Trophoblast cell (in vitro differentiated cells and primary cell): Measurements from ENCODE around the gene ANO8.

Source experiments
- DNase-seq, 2 donors: peaks; one replicate each; pipeline ENCODE4 v3.0.0-alpha.2; 2016
- H2AFZ ChIP-seq: 2 replicates; pipeline ENCODE4 v1.6.1; 2013; ENCODE audit warnings: low read length, moderate library complexity, mild to moderate bottlenecking; ENCODE audit not compliant: insufficient read depth, poor library complexity
- H2AK5ac ChIP-seq: 2 replicates; pipeline ENCODE4 v1.6.1; 2013; ENCODE audit warnings: mild to moderate bottlenecking, low read length
- H2BK120ac ChIP-seq: 2 replicates; pipeline ENCODE4 v1.6.1; 2013; ENCODE audit warnings: low read length, mild to moderate bottlenecking, moderate library complexity; ENCODE audit not compliant: insufficient read depth, poor library complexity
- H2BK12ac ChIP-seq: 2 replicates; pipeline ENCODE4 v1.6.1; 2013; ENCODE audit warnings: mild to moderate bottlenecking, low read length, moderate library complexity
- H2BK5ac ChIP-seq: 2 replicates; pipeline ENCODE4 v1.6.1; 2013; ENCODE audit warnings: low read length, low read depth, moderate library complexity, mild to moderate bottlenecking; ENCODE audit not compliant: poor library complexity
- H3K14ac ChIP-seq: 2 replicates; pipeline ENCODE4 v1.6.1; 2013; ENCODE audit warnings: mild to moderate bottlenecking, low read length
- H3K18ac ChIP-seq: 2 replicates; pipeline ENCODE4 v1.6.1; 2013; ENCODE audit warnings: mild to moderate bottlenecking, low read length
- H3K23ac ChIP-seq: 2 replicates; pipeline ENCODE4 v1.6.1; 2013; ENCODE audit warnings: low read length
- H3K27ac ChIP-seq: 2 replicates; pipeline ENCODE4 v1.5.1; 2013; ENCODE audit warnings: low read depth, mild to moderate bottlenecking, inconsistent platforms, low read length, moderate library complexity
- H3K27me3 ChIP-seq: 2 replicates; pipeline ENCODE4 v1.6.1; 2013; ENCODE audit warnings: inconsistent platforms, mild to moderate bottlenecking, low read length, moderate library complexity; ENCODE audit not compliant: insufficient read depth
- H3K36me3 ChIP-seq, 2 experiments: 1 replicate in 1 of 2; 2 replicates in 1 of 2; pipeline ENCODE4 v1.6.1; 2013; ENCODE audit warnings: low read length in 2 of 2, mild to moderate bottlenecking in 2 of 2, moderate library complexity in 1 of 2; ENCODE audit not compliant: insufficient read depth in 2 of 2, control insufficient read depth in 1 of 2
- H3K4ac ChIP-seq: 2 replicates; pipeline ENCODE4 v1.6.1; 2013; ENCODE audit warnings: low read depth, mild to moderate bottlenecking, low read length, moderate library complexity
- H3K4me1 ChIP-seq, 2 experiments: 1 replicate in 1 of 2; 2 replicates in 1 of 2; pipeline ENCODE4 v1.6.1; 2013; ENCODE audit warnings: low read length in 2 of 2, mild to moderate bottlenecking in 2 of 2, moderate library complexity in 1 of 2; ENCODE audit not compliant: insufficient read depth in 2 of 2, control insufficient read depth in 1 of 2
- H3K4me2 ChIP-seq: 2 replicates; pipeline ENCODE4 v1.6.1; 2013; ENCODE audit warnings: inconsistent platforms, mild to moderate bottlenecking, low read length, moderate library complexity
- H3K4me3 ChIP-seq: 2 replicates; pipeline ENCODE4 v1.5.1; 2013; ENCODE audit warnings: mild to moderate bottlenecking, low read depth, low read length, inconsistent platforms
- H3K79me1 ChIP-seq: one replicate; pipeline ENCODE4 v1.6.1; 2013; ENCODE audit warnings: low read length
- H3K79me2 ChIP-seq: 2 replicates; pipeline ENCODE4 v1.6.1; 2013; ENCODE audit warnings: low read length, mild to moderate bottlenecking; ENCODE audit not compliant: control insufficient read depth, insufficient read depth, poor library complexity
- H3K9ac ChIP-seq: 2 replicates; pipeline ENCODE4 v1.6.1; 2013; ENCODE audit warnings: mild to moderate bottlenecking, low read length
- H3K9me3 ChIP-seq: 2 replicates; pipeline ENCODE4 v1.6.1; 2013; ENCODE audit warnings: low read depth, mild to moderate bottlenecking, control low read depth, inconsistent platforms, low read length; ENCODE audit not compliant: insufficient read depth
- H4K12ac ChIP-seq: 2 replicates; pipeline ENCODE4 v1.6.1; 2013; ENCODE audit warnings: low read depth, mild to moderate bottlenecking, low read length, moderate library complexity
- H4K8ac ChIP-seq: 2 replicates; pipeline ENCODE4 v1.6.1; 2013; ENCODE audit warnings: low read depth, mild to moderate bottlenecking, low read length, moderate library complexity
- H4K91ac ChIP-seq: one replicate; pipeline ENCODE4 v1.6.1; 2013; ENCODE audit warnings: low read depth, mild to moderate bottlenecking, low read length, moderate library complexity
- WGBS: extraction: QIAGEN DNeasy Blood & Tissue Kit; methylation state at CpG from one replicate; pipeline ENCODE4 v1.1.7; 2013; ENCODE audit warnings: missing lambda C conversion rate; ENCODE audit not compliant: insufficient read length, insufficient coverage; ENCODE audit errors: extremely low coverage; 5-methylcytosine and 5-hydroxymethylcytosine counted together

ANO8 gene

DNA sequence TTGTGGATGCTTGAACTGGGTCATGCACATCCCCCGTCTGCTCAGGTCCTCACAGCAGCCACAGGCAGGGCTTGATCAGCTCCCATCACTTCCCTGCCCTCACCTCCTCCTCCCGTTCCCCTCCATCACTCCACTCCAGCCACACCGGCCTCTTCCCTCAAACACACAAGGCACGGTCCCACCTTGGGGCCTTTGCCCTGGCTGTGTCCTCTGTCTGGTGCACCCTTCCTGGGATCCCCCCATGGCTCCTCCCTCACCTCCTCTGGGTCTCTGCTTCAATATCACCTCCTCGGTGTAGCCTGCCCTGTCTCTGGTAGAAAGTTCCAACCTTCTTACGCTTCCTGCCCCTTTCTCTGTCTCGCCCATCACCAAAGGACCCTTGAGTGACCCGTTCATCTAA, 18.7 kb upstream of the ANO8 start:
- no peak overlapping the region for H4K12ac ChIP-seq
- no peak overlapping the region for H2AFZ ChIP-seq
- H2BK12ac ChIP-seq: no peak overlapping the region
- H3K4me3 ChIP-seq: no peak overlapping the region
- H3K27me3 ChIP-seq: no peaks in the 10 kb centered on the region
- H4K91ac ChIP-seq: no peak overlapping the region
- DNase-seq: no peak
- H3K23ac ChIP-seq: no peak overlapping the region
- no peak overlapping the region for H2BK5ac ChIP-seq
- no CpG with 5 or more reads among the region's 8 CpGs for WGBS
- H3K4me1 ChIP-seq: peaks cover 0 to 2% of the 10 kb centered on the region in 2 experiments
- H3K27ac ChIP-seq: no peak overlapping the region
- H2AK5ac ChIP-seq: no peak overlapping the region
- H3K79me2 ChIP-seq: no peaks in the 10 kb centered on the region
- H3K36me3 ChIP-seq: no peaks in the 10 kb centered on the region
- H3K79me1 ChIP-seq: no peaks in the 10 kb centered on the region
- no peak overlapping the region for H3K4me2 ChIP-seq
- H3K14ac ChIP-seq: no peak overlapping the region
- no peak overlapping the region for H4K8ac ChIP-seq
- no peak overlapping the region for H3K9ac ChIP-seq
- no peak overlapping the region for H3K18ac ChIP-seq
- H2BK120ac ChIP-seq: no peak overlapping the region
- peaks cover 4% of the 10 kb centered on the region for H3K9me3 ChIP-seq
- H3K4ac ChIP-seq: no peak overlapping the region

DNA sequence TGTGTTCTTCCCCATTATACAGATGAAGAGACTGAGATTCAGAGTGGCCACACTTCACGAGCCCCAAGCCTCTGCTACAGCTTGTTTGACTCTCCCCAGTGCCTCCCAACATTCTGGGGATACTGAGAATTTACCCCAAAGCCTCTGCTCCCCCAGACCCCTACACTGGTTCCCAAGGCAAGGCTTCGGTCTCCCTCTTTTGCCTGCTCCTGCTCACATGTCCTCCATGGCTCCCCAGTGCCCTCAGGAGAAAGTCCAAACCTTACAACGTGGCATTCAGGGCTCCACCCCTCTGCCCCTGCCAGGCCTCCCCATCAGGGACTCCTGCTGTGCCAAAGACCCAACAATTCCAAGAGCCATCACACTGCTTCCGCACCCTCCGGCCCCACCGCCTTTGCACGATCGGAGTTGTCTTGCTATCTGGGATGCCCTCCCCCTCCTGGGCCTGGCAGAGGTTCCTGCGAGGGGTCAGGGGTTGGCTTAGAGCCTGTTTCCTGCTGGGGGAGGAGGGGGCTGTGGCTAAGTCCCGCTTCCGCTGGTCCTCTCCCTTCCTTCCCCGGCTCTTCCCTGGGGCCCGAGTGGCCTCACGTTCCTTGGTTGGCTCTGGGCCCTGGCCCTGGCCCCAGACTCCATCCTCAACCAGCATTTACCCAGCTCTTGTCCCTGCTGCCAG, 18.1 kb upstream of the ANO8 start:
- Histone ChIP-seq H3K4me1 (peaks cover 0 to 2% of the 10 kb centered on the region in 2 experiments), H3K79me1 (no peaks in the 10 kb centered on the region), H3K27ac (no peak overlapping the region), H3K79me2 (no peaks in the 10 kb centered on the region), H3K4ac (no peak overlapping the region), H3K36me3 (no peaks in the 10 kb centered on the region), H4K12ac (no peak overlapping the region), H2AFZ (no peak overlapping the region), H2BK12ac (no peak overlapping the region), H2BK5ac (no peak overlapping the region), H3K4me2 (no peak overlapping the region), H3K9ac (no peak overlapping the region), H3K4me3 (no peak overlapping the region), H4K8ac (no peak overlapping the region), H3K23ac (no peak overlapping the region), H3K14ac (no peak overlapping the region), H3K9me3 (peaks cover 4% of the 10 kb centered on the region), H4K91ac (no peak overlapping the region), H3K27me3 (no peaks in the 10 kb centered on the region), H3K18ac (no peak overlapping the region), H2AK5ac (no peak overlapping the region), H2BK120ac (no peak overlapping the region)
- WGBS: no CpG with 5 or more reads among the region's 14 CpGs
- no peak for DNase-seq

DNA sequence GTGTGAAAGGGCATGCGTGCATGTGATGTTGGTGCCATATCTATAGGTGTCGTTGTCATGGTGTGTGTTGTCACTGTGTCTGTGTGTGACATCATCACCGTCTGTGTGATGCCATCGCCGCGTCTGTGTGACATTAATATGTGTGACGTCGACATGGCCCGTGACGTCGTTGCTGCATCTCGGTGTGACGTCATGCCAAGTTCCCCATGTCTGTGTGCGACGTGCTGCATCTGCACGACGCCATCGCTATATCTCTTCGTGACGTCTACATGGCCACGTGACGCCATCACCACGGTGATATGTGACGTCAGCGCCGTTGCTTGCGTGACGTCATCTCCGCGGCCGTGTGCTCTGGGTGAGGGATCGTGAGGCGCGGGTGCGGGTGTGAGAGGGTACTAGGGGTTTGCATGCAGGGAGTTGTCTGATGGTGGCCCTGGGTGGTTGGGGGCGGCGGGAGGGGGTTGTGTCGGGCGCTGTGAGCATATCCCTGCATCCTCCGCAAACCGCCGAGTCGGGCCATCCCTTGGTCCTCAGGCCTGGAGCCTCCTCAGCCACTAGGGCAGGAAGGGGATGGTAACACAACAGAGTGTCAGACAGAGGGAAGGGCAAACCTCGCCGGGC, 17.3 kb upstream of the ANO8 start:
- H2BK120ac ChIP-seq: no peak overlapping the region
- WGBS: no CpG with 5 or more reads among the region's 45 CpGs
- no peak overlapping the region for H2BK12ac ChIP-seq
- H3K79me2 ChIP-seq: no peaks in the 10 kb centered on the region
- H3K4me2 ChIP-seq: no peak overlapping the region
- no peak overlapping the region for H3K9ac ChIP-seq
- no peak overlapping the region for H2AK5ac ChIP-seq
- H3K18ac ChIP-seq: no peak overlapping the region
- no peak overlapping the region for H3K23ac ChIP-seq
- H4K8ac ChIP-seq: no peak overlapping the region
- H3K4ac ChIP-seq: no peak overlapping the region
- H4K12ac ChIP-seq: no peak overlapping the region
- H4K91ac ChIP-seq: no peak overlapping the region
- no peak overlapping the region for H3K14ac ChIP-seq
- no peaks in the 10 kb centered on the region for H3K79me1 ChIP-seq
- H3K9me3 ChIP-seq: peaks cover 2% of the 10 kb centered on the region
- DNase-seq: peak in 1 of 2 donors; percentile 23
- peaks cover 0 to 2% of the 10 kb centered on the region in 2 experiments for H3K4me1 ChIP-seq
- no peaks in the 10 kb centered on the region for H3K27me3 ChIP-seq
- no peak overlapping the region for H2AFZ ChIP-seq
- no peaks in the 10 kb centered on the region for H3K36me3 ChIP-seq
- H3K27ac ChIP-seq: no peak overlapping the region
- no peak overlapping the region for H3K4me3 ChIP-seq
- H2BK5ac ChIP-seq: no peak overlapping the region

DNA sequence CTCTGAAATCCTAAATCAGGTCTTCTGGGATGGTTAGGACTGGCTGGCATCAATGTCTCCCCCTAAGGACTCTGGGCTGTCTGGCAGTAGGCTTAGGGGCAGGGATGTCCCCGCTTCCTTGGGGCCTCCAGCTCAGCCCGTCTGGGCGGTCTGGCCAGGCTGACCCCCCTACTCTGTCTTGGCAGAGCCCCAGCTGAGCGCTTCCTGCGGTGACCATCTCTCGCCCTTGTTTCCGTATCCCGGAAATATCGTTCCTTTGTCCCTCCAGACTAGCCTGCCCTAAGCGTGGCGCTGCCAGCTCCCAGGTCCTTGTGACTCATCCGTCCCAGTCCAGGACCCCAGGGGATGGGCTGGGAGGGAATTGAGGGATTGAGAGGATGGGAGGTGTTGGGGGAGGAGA, 14.0 kb upstream of the ANO8 start:
- H4K91ac ChIP-seq: no peak overlapping the region
- H3K79me1 ChIP-seq: no peaks in the 10 kb centered on the region
- no peak overlapping the region for H3K14ac ChIP-seq
- no CpG with 5 or more reads among the region's 12 CpGs for WGBS
- H2AK5ac ChIP-seq: no peak overlapping the region
- no peak overlapping the region for H2AFZ ChIP-seq
- H3K79me2 ChIP-seq: no peaks in the 10 kb centered on the region
- H3K9me3 ChIP-seq: peaks cover 2% of the 10 kb centered on the region
- peaks cover 0 to 2% of the 10 kb centered on the region in 2 experiments for H3K4me1 ChIP-seq
- H2BK120ac ChIP-seq: no peak overlapping the region
- H4K12ac ChIP-seq: no peak overlapping the region
- H3K9ac ChIP-seq: no peak overlapping the region
- H2BK12ac ChIP-seq: no peak overlapping the region
- no peak for DNase-seq
- no peaks in the 10 kb centered on the region for H3K27me3 ChIP-seq
- H3K18ac ChIP-seq: no peak overlapping the region
- H2BK5ac ChIP-seq: no peak overlapping the region
- H3K23ac ChIP-seq: no peak overlapping the region
- no peak overlapping the region for H3K4ac ChIP-seq
- no peaks in the 10 kb centered on the region for H3K36me3 ChIP-seq
- H3K4me3 ChIP-seq: no peak overlapping the region
- H3K27ac ChIP-seq: no peak overlapping the region
- H4K8ac ChIP-seq: peak overlapping the region; percentile 78
- H3K4me2 ChIP-seq: peak overlapping the region; percentile 35
